Effector memory CD4-positive, alpha-beta T cell (primary cell): ENCODE measurements around the gene TAAR8.
"Not testable (repeated sequence)": the region's sequence is repeated elsewhere in the genome, so short reads cannot be mapped to it uniquely, and the experiment has no call there.

Experiments
- DNase-seq, 3 donors: peaks; one replicate each; pipeline ENCODE4 v3.0.0-alpha.2; 2020
- H3K27ac ChIP-seq: 2 replicates; pipeline ENCODE4 v1.7.0; 2013; ENCODE audit warnings: mild to moderate bottlenecking, low read length, moderate library complexity; ENCODE audit not compliant: insufficient read depth, poor library complexity, severe bottlenecking
- H3K27me3 ChIP-seq: replicated peaks from 2 replicates; pipeline ENCODE4 v1.7.0; 2013; ENCODE audit warnings: mild to moderate bottlenecking, low read length; ENCODE audit not compliant: insufficient read depth, control insufficient read depth, poor library complexity, severe bottlenecking
- H3K36me3 ChIP-seq: 2 replicates; pipeline ENCODE4 v1.7.0; 2013; ENCODE audit warnings: mild to moderate bottlenecking, low read length, moderate library complexity; ENCODE audit not compliant: control insufficient read depth, insufficient read depth
- H3K4me1 ChIP-seq: 2 replicates; pipeline ENCODE4 v1.7.0; 2013; ENCODE audit warnings: low read length, mild to moderate bottlenecking; ENCODE audit not compliant: control insufficient read depth, insufficient read depth, poor library complexity, severe bottlenecking
- H3K4me3 ChIP-seq: 2 replicates; pipeline ENCODE4 v1.7.0; 2013; ENCODE audit warnings: low read length, low read depth, mild to moderate bottlenecking; ENCODE audit not compliant: insufficient read depth, poor library complexity, severe bottlenecking
- H3K9me3 ChIP-seq: 2 replicates; pipeline ENCODE4 v1.7.0; 2013; ENCODE audit warnings: mild to moderate bottlenecking, low read length, moderate library complexity; ENCODE audit not compliant: control insufficient read depth

The TAAR8 gene

GRCh38 chr6:132571774-132572173, 19.3 kb downstream of the TAAR8 start:
- H3K27ac ChIP-seq, result no peak overlapping the region
- H3K27me3 ChIP-seq, result peaks cover 7% of the 10 kb centered on the region
- no peaks in the 10 kb centered on the region for H3K4me1 ChIP-seq
- no peak overlapping the region for H3K4me3 ChIP-seq
- H3K9me3 ChIP-seq, result no peaks in the 10 kb centered on the region
- no peaks in the 10 kb centered on the region for H3K36me3 ChIP-seq
- DNase-seq, result no peak

GRCh38 chr6:132584698-132585097, 32.2 kb downstream of the TAAR8 start:
- Histone ChIP-seq H3K4me1 (no peaks in the 10 kb centered on the region), H3K27ac (no peak overlapping the region), H3K27me3 (no peaks in the 10 kb centered on the region), H3K9me3 (no peaks in the 10 kb centered on the region), H3K36me3 (no peaks in the 10 kb centered on the region), H3K4me3 (no peak overlapping the region)
- no peak for DNase-seq

GRCh38 chr6:132587424-132587823, 35.0 kb downstream of the TAAR8 start:
- H3K4me3 ChIP-seq, result no peak overlapping the region
- H3K4me1 ChIP-seq, result no peaks in the 10 kb centered on the region
- no peak for DNase-seq
- H3K27ac ChIP-seq, result no peak overlapping the region
- H3K9me3 ChIP-seq, result no peaks in the 10 kb centered on the region
- no peaks in the 10 kb centered on the region for H3K36me3 ChIP-seq
- H3K27me3 ChIP-seq, result no peaks in the 10 kb centered on the region

GRCh38 chr6:132589454-132589853, 37.0 kb downstream of the TAAR8 start, which contains the start of gene TAAR5:
TSS of gene TAAR5 (minus strand) at chr6:132589741. CDS start at chr6:132589686, 55 bp downstream.
- Histone ChIP-seq H3K27me3 (no peaks in the 10 kb centered on the region), H3K4me1 (no peaks in the 10 kb centered on the region), H3K36me3 (no peaks in the 10 kb centered on the region), H3K4me3 (no peak within 1 kb of the TSS), H3K9me3 (no peaks in the 10 kb centered on the region), H3K27ac (no peak within 1 kb of the TSS)
- DNase-seq, result no peak

GRCh38 chr6:132590362-132590761, 37.9 kb downstream of the TAAR8 start:
- Histone ChIP-seq H3K4me1 (no peaks in the 10 kb centered on the region), H3K27ac (no peak overlapping the region), H3K4me3 (no peak overlapping the region), H3K36me3 (no peaks in the 10 kb centered on the region), H3K9me3 (no peaks in the 10 kb centered on the region), H3K27me3 (no peaks in the 10 kb centered on the region)
- no peak for DNase-seq

GRCh38 chr6:132592855-132593254, 40.4 kb downstream of the TAAR8 start:
- no peak overlapping the region for H3K4me3 ChIP-seq
- no peaks in the 10 kb centered on the region for H3K4me1 ChIP-seq
- H3K27ac ChIP-seq, result no peak overlapping the region
- no peak for DNase-seq
- no peaks in the 10 kb centered on the region for H3K9me3 ChIP-seq
- no peaks in the 10 kb centered on the region for H3K36me3 ChIP-seq
- H3K27me3 ChIP-seq, result no peaks in the 10 kb centered on the region

- H3K9me3 ChIP-seq, result no peaks in the 10 kb centered on the region
- no peak overlapping the region for H3K4me3 ChIP-seq
- H3K27ac ChIP-seq, result no peak overlapping the region
- H3K4me1 ChIP-seq, result no peaks in the 10 kb centered on the region
- DNase-seq, result no peak
- no peaks in the 10 kb centered on the region for H3K36me3 ChIP-seq
- no peaks in the 10 kb centered on the region for H3K27me3 ChIP-seq
Observed at GRCh38 chr6:132596201-132596600, 43.7 kb downstream of the TAAR8 start.

- no peak overlapping the region for H3K27ac ChIP-seq
- no peak overlapping the region for H3K4me3 ChIP-seq
- DNase-seq, result no peak
- H3K36me3 ChIP-seq, result no peaks in the 10 kb centered on the region
- no peaks in the 10 kb centered on the region for H3K4me1 ChIP-seq
- no peaks in the 10 kb centered on the region for H3K9me3 ChIP-seq
- no peaks in the 10 kb centered on the region for H3K27me3 ChIP-seq
Observed at GRCh38 chr6:132598473-132598872, 46.0 kb downstream of the TAAR8 start.

GRCh38 chr6:132600900-132601299, 48.4 kb downstream of the TAAR8 start:
- H3K4me3 ChIP-seq, H3K27me3 ChIP-seq, H3K9me3 ChIP-seq, H3K27ac ChIP-seq, H3K36me3 ChIP-seq, DNase-seq, H3K4me1 ChIP-seq: not testable (repeated sequence)
